Aorta (tissue), 5 donors: ENCODE results near the gene SPATA20. TPM values are rescaled to one million over a fixed set of nuclear protein-coding genes. Genes with fewer than 3 reads are reported as not detected.

Experiments used
- ATAC-seq: fragments of 200-7000 bp; cut with Tn5 transposase; one replicate; pipeline ENCODE4 v1.9.1; 2022; ENCODE audit warnings: moderate library complexity; ENCODE audit not compliant: low FRiP score
- DNase-seq, 2 donors: peaks; one replicate each; pipeline ENCODE4 v3.0.0-alpha.2; 2020
- H3K27ac ChIP-seq, 2 donors: one replicate each; pipeline ENCODE4 v1.5.1; 2013; ENCODE audit warnings: low read length in 2 of 2, mild to moderate bottlenecking in 2 of 2, moderate library complexity in 2 of 2, control low read depth in 1 of 2, inconsistent platforms in 1 of 2, low read depth in 1 of 2
- H3K27me3 ChIP-seq, 2 donors: one replicate each; pipeline ENCODE4 v1.6.1; 2013; ENCODE audit warnings: control low read depth in 1 of 2, low read length in 1 of 2, mild to moderate bottlenecking in 1 of 2, moderate library complexity in 1 of 2; ENCODE audit not compliant: insufficient read depth in 2 of 2, control insufficient read depth in 1 of 2
- H3K36me3 ChIP-seq, 2 donors: one replicate each; pipeline ENCODE4 v1.6.1; 2013; ENCODE audit warnings: control low read depth in 1 of 2, low read length in 1 of 2, mild to moderate bottlenecking in 1 of 2; ENCODE audit not compliant: insufficient read depth in 2 of 2, control insufficient read depth in 1 of 2
- H3K4me1 ChIP-seq, 2 donors: one replicate each; pipeline ENCODE4 v1.6.1; 2013; ENCODE audit warnings: low read length in 2 of 2, control low read depth in 1 of 2, mild to moderate bottlenecking in 1 of 2, moderate library complexity in 1 of 2; ENCODE audit not compliant: insufficient read depth in 2 of 2, control insufficient read depth in 1 of 2
- H3K4me3 ChIP-seq, 2 donors: one replicate each; pipeline ENCODE4 v1.5.1; 2013; ENCODE audit warnings: low read length in 2 of 2, control low read depth in 1 of 2, mild to moderate bottlenecking in 1 of 2
- H3K9me3 ChIP-seq: one replicate; pipeline ENCODE4 v1.6.1; 2013; ENCODE audit warnings: mild to moderate bottlenecking, low read length; ENCODE audit not compliant: control insufficient read depth
- WGBS, 2 donors: extraction: QIAGEN DNeasy Blood & Tissue Kit; methylation state at CpG; one replicate each; pipeline ENCODE4 v1.1.7; 2013; 5-methylcytosine and 5-hydroxymethylcytosine counted together
- intact Hi-C, 2 donors: fragments of 100-400 bp; cut with DNase I; formaldehyde crosslinking; loops; one replicate each; pipeline versions ENCODE4 v1.14.2 to v1.15.0; 2022
- polyA plus RNA-seq, 2 donors: library from polyadenylated mRNA; stranded (reverse); fragments of 200-250 nt; gene quantifications; one replicate each; pipeline ENCODE4 v1.2.3, GENCODE V29; 2013
- total RNA-seq, 2 donors: library from RNA; stranded (reverse); fragmentation: NEBNext Ultra II Directional; extraction: Animal tissue kit (Norgen Biotek cat#: 25700); gene quantifications; one replicate each; pipeline ENCODE4 v1.2.1, GENCODE V29; 2021
- donor health status: healthy with polysubstance abuse.
- donor health status: Bipolar disorder and iron deficiency.
- donor health status: DM: no; HTN: no; CAD: no.
- donor health status: DM: no; HTN: no; CAD: no.
- donor health status: DM: yes; HTN: yes; CAD: no.

SPATA20 gene
- total and polyA plus RNA-seq, 4 donors: 16.7 to 64.0 (median 34.8) TPM

GRCh38 chr17:50535407-50535806 lies 11.6 kb upstream of the SPATA20 start:
- H3K36me3 ChIP-seq: no peaks in the 10 kb centered on the region
- H3K9me3 ChIP-seq: no peaks in the 10 kb centered on the region
- DNase-seq: no peak
- intact Hi-C loops: no loop called here
- no peak overlapping the region for H3K27ac ChIP-seq
- no peak overlapping the region for H3K4me3 ChIP-seq
- 78 to 79% methylated on average over 7 of the region's 7 CpGs for WGBS, 2 donors
- H3K27me3 ChIP-seq: peaks cover 0 to 2% of the 10 kb centered on the region in 2 donors
- no peaks in the 10 kb centered on the region for H3K4me1 ChIP-seq
- no peak for ATAC-seq

- 94 to 97% methylated on average over 45 of the region's 45 CpGs for WGBS, 2 donors
- Histone ChIP-seq H3K27ac (no peak overlapping the region), H3K36me3 (no peaks in the 10 kb centered on the region), H3K4me1 (no peaks in the 10 kb centered on the region), H3K27me3 (no peaks in the 10 kb centered on the region), H3K9me3 (no peaks in the 10 kb centered on the region), H3K4me3 (no peak overlapping the region)
- DNase-seq (no peak), ATAC-seq (no peak)
- intact Hi-C loops: no loop called here
Measured at GRCh38 chr17:50536683-50537646, 10.0 kb upstream of the SPATA20 start.

GRCh38 chr17:50537721-50538548 lies 9.0 kb upstream of the SPATA20 start:
- 90 to 92% methylated on average over 18 to 20 of the region's 20 CpGs for WGBS, 2 donors
- no peaks in the 10 kb centered on the region for H3K4me1 ChIP-seq
- H3K27ac ChIP-seq: no peak overlapping the region
- H3K27me3 ChIP-seq: no peaks in the 10 kb centered on the region
- intact Hi-C loops: no loop called here
- no peaks in the 10 kb centered on the region for H3K9me3 ChIP-seq
- ATAC-seq (no peak), DNase-seq (no peak)
- no peaks in the 10 kb centered on the region for H3K36me3 ChIP-seq
- H3K4me3 ChIP-seq: no peak overlapping the region

- 82 to 85% methylated on average over 19 to 20 of the region's 20 CpGs for WGBS, 2 donors
- H3K4me1 ChIP-seq: no peaks in the 10 kb centered on the region
- ATAC-seq: no peak
- H3K27me3 ChIP-seq: no peaks in the 10 kb centered on the region
- no peaks in the 10 kb centered on the region for H3K36me3 ChIP-seq
- no peak overlapping the region for H3K27ac ChIP-seq
- H3K4me3 ChIP-seq: no peak overlapping the region
- no peak for DNase-seq
- H3K9me3 ChIP-seq: no peaks in the 10 kb centered on the region
- intact Hi-C loops: no loop called here
Measured at GRCh38 chr17:50538549-50539410, 8.2 kb upstream of the SPATA20 start.

GRCh38 chr17:50539762-50540559 lies 7.0 kb upstream of the SPATA20 start:
- ATAC-seq: no peak
- H3K4me1 ChIP-seq: no peaks in the 10 kb centered on the region
- H3K27ac ChIP-seq: no peak overlapping the region
- DNase-seq: no peak
- no peaks in the 10 kb centered on the region for H3K9me3 ChIP-seq
- WGBS, 2 donors: 78 to 83% methylated on average over 15 of the region's 15 CpGs
- intact Hi-C loops: loop anchor here (5.0 to 10.0 kb wide), 2 partner anchors 58 to 405 kb away; no protein-coding TSS in a partner anchor
- no peaks in the 10 kb centered on the region for H3K27me3 ChIP-seq
- no peaks in the 10 kb centered on the region for H3K36me3 ChIP-seq
- H3K4me3 ChIP-seq: no peak overlapping the region

GRCh38 chr17:50540560-50541401 lies 6.2 kb upstream of the SPATA20 start:
- no peak overlapping the region for H3K4me3 ChIP-seq
- no peaks in the 10 kb centered on the region for H3K4me1 ChIP-seq
- no peak overlapping the region for H3K27ac ChIP-seq
- H3K36me3 ChIP-seq: no peaks in the 10 kb centered on the region
- H3K9me3 ChIP-seq: no peaks in the 10 kb centered on the region
- WGBS, 2 donors: 94 to 95% methylated on average over 11 of the region's 11 CpGs
- intact Hi-C loops: loop anchor here (5.0 to 10.0 kb wide), 2 partner anchors 58 to 404 kb away; no protein-coding TSS in a partner anchor
- H3K27me3 ChIP-seq: no peaks in the 10 kb centered on the region
- ATAC-seq: no peak
- DNase-seq: no peak

GRCh38 chr17:50541402-50541715 lies 5.6 kb upstream of the SPATA20 start:
- Histone ChIP-seq H3K4me3 (peak overlapping the region in 1 of 2 donors; percentile 40), H3K36me3 (no peaks in the 10 kb centered on the region), H3K27ac (no peak overlapping the region), H3K27me3 (no peaks in the 10 kb centered on the region), H3K9me3 (no peaks in the 10 kb centered on the region), H3K4me1 (no peaks in the 10 kb centered on the region)
- intact Hi-C loops: loop anchor here (5.0 to 10.0 kb wide), 2 partner anchors 59 to 403 kb away; no protein-coding TSS in a partner anchor
- ATAC-seq (no peak), DNase-seq (no peak)
- WGBS, 2 donors: 57 to 74% methylated on average over 9 of the region's 9 CpGs
